Natural killer cell treated with Interleukin-12 subunit alpha and Interleukin-12 subunit beta and Interleukin-15 and Interleukin-18, amount 100 ng/mL, for 72 hours (primary cell): ENCODE measurements around the gene ZNF844. TPM values are rescaled to one million over a fixed set of nuclear protein-coding genes. Genes with fewer than 3 reads are reported as not detected.
"Not testable (repeated sequence)": the region's sequence is repeated elsewhere in the genome, so short reads cannot be mapped to it uniquely, and the experiment has no call there.

ENCODE experiments used
- ATAC-seq, 2 donors: fragments of 150-1000 bp; cut with Tn5 transposase in 1 of 2; sonication (Bioruptor Pico), chemical (Tn5 transposase) in 1 of 2; 2 replicates each; pipeline ENCODE4 v1.10.0; 2021
- DNase-seq: peaks from one replicate; pipeline ENCODE4 v3.0.0; 2022; ENCODE audit warnings: low spot score
- H3K27ac Mint-ChIP-seq, 2 donors: 1 replicate in 1 of 2; 2 replicates in 1 of 2; pipeline ENCODE4 v1.8.0; 2022; ENCODE audit warnings: mixed read lengths in 2 of 2, mild to moderate bottlenecking in 1 of 2, moderate library complexity in 1 of 2
- H3K27me3 Mint-ChIP-seq, 2 donors: 1 replicate in 1 of 2; 2 replicates in 1 of 2; pipeline ENCODE4 v1.8.0; 2022; ENCODE audit warnings: mixed read lengths in 2 of 2
- H3K36me3 Mint-ChIP-seq: one replicate; pipeline ENCODE4 v1.8.0; 2022; ENCODE audit warnings: mixed read lengths
- H3K4me1 Mint-ChIP-seq, 2 donors: 1 replicate in 1 of 2; 2 replicates in 1 of 2; pipeline ENCODE4 v1.8.0; 2022; ENCODE audit warnings: low read depth in 2 of 2, mixed read lengths in 2 of 2, mild to moderate bottlenecking in 1 of 2
- H3K4me3 Mint-ChIP-seq: one replicate; pipeline ENCODE4 v1.8.0; 2022; ENCODE audit warnings: mixed read lengths
- H3K9me3 Mint-ChIP-seq: 2 replicates; pipeline ENCODE4 v1.8.0; 2022; ENCODE audit warnings: mixed read lengths
- total RNA-seq, 2 donors: library from RNA; stranded (reverse); gene quantifications; one replicate each; pipeline ENCODE4 v1.2.3, GENCODE V29; 2022

The ZNF844 gene
- total RNA-seq, 2 donors from 2014 or later, result 4.1 to 9.4 TPM

- no peak for ATAC-seq
- no peaks in the 10 kb centered on the region for H3K27me3 Mint-ChIP-seq
- no peak for DNase-seq
- peaks cover 37% of the 10 kb centered on the region for H3K36me3 Mint-ChIP-seq
- H3K4me3 Mint-ChIP-seq, result no peak overlapping the region
- H3K9me3 Mint-ChIP-seq, result peaks cover 17% of the 10 kb centered on the region
- no peak overlapping the region for H3K27ac Mint-ChIP-seq
- H3K4me1 Mint-ChIP-seq, result no peaks in the 10 kb centered on the region
Observed at GRCh38 chr19:12075538-12076139, 11.1 kb downstream of the ZNF844 start.

GRCh38 chr19:12076331-12076730, 11.8 kb downstream of the ZNF844 start:
- H3K4me1 Mint-ChIP-seq, H3K27ac Mint-ChIP-seq, H3K27me3 Mint-ChIP-seq, ATAC-seq, H3K4me3 Mint-ChIP-seq, DNase-seq: not testable (repeated sequence)
- Mint-ChIP-seq H3K36me3 (peaks cover 37% of the 10 kb centered on the region), H3K9me3 (peaks cover 20% of the 10 kb centered on the region)

- H3K4me3 Mint-ChIP-seq, result no peak overlapping the region
- peaks cover 37% of the 10 kb centered on the region for H3K36me3 Mint-ChIP-seq
- H3K27me3 Mint-ChIP-seq, result no peaks in the 10 kb centered on the region
- H3K9me3 Mint-ChIP-seq, result peaks cover 20% of the 10 kb centered on the region
- no peak overlapping the region for H3K27ac Mint-ChIP-seq
- H3K4me1 Mint-ChIP-seq, result no peaks in the 10 kb centered on the region
- ATAC-seq, result no peak
- DNase-seq, result no peak
Observed at GRCh38 chr19:12077375-12077774, 12.8 kb downstream of the ZNF844 start.

GRCh38 chr19:12083336-12083735, 18.8 kb downstream of the ZNF844 start:
- not testable (repeated sequence) for ATAC-seq

GRCh38 chr19:12085074-12085818, 20.7 kb downstream of the ZNF844 start:
- Mint-ChIP-seq H3K4me3 (no peak overlapping the region), H3K27me3 (no peaks in the 10 kb centered on the region), H3K36me3 (no peaks in the 10 kb centered on the region), H3K27ac (no peak overlapping the region), H3K9me3 (peaks cover 3% of the 10 kb centered on the region), H3K4me1 (no peaks in the 10 kb centered on the region)
- no peak for ATAC-seq
- DNase-seq, result no peak

More at GRCh38 chr19:12083336-12083735, 18.8 kb downstream of the ZNF844 start:
- H3K36me3 Mint-ChIP-seq, H3K27me3 Mint-ChIP-seq, H3K9me3 Mint-ChIP-seq, H3K27ac Mint-ChIP-seq, DNase-seq, H3K4me3 Mint-ChIP-seq, H3K4me1 Mint-ChIP-seq: not testable (repeated sequence)

GRCh38 chr19:12090807-12091206, 26.3 kb downstream of the ZNF844 start:
- H3K4me3 Mint-ChIP-seq, result peak overlapping the region; percentile 43
- no peaks in the 10 kb centered on the region for H3K9me3 Mint-ChIP-seq
- H3K36me3 Mint-ChIP-seq, result no peaks in the 10 kb centered on the region
- peak; percentile 47 to 57 for ATAC-seq
- peaks cover 5 to 16% of the 10 kb centered on the region in 2 donors for H3K4me1 Mint-ChIP-seq
- DNase-seq, result peak; percentile 74
- no peak overlapping the region for H3K27ac Mint-ChIP-seq
- H3K27me3 Mint-ChIP-seq, result no peaks in the 10 kb centered on the region

GRCh38 chr19:12092065-12092867, 27.7 kb downstream of the ZNF844 start:
- ATAC-seq (peak; percentile 78 to 88), DNase-seq (peak; percentile 80)
- no peaks in the 10 kb centered on the region for H3K27me3 Mint-ChIP-seq
- H3K27ac Mint-ChIP-seq, result peak overlapping the region in 1 of 2 donors; percentile 67
- H3K9me3 Mint-ChIP-seq, result no peaks in the 10 kb centered on the region
- peaks cover 5 to 16% of the 10 kb centered on the region in 2 donors for H3K4me1 Mint-ChIP-seq
- peak overlapping the region; percentile 67 for H3K4me3 Mint-ChIP-seq
- H3K36me3 Mint-ChIP-seq, result no peaks in the 10 kb centered on the region

- H3K27me3 Mint-ChIP-seq, result no peaks in the 10 kb centered on the region
- H3K4me1 Mint-ChIP-seq, result peaks cover 5 to 16% of the 10 kb centered on the region in 2 donors
- no peaks in the 10 kb centered on the region for H3K36me3 Mint-ChIP-seq
- no peak for ATAC-seq
- peak overlapping the region in 1 of 2 donors; percentile 67 for H3K27ac Mint-ChIP-seq
- peak overlapping the region; percentile 67 for H3K4me3 Mint-ChIP-seq
- H3K9me3 Mint-ChIP-seq, result peaks cover 1% of the 10 kb centered on the region
- no peak for DNase-seq
Observed at GRCh38 chr19:12092956-12093355, 28.4 kb downstream of the ZNF844 start.

- ATAC-seq (peak; percentile 74 to 79), DNase-seq (no peak)
- Mint-ChIP-seq H3K27me3 (no peaks in the 10 kb centered on the region), H3K4me1 (peaks cover 5 to 16% of the 10 kb centered on the region in 2 donors), H3K27ac (peak overlapping the region in 1 of 2 donors; percentile 67), H3K36me3 (no peaks in the 10 kb centered on the region), H3K9me3 (peaks cover 4% of the 10 kb centered on the region), H3K4me3 (peak overlapping the region; percentile 67)
Observed at GRCh38 chr19:12093777-12094176, 29.2 kb downstream of the ZNF844 start.

GRCh38 chr19:12095111-12095790, 30.7 kb downstream of the ZNF844 start:
- Mint-ChIP-seq H3K27me3 (no peaks in the 10 kb centered on the region), H3K9me3 (peaks cover 4% of the 10 kb centered on the region), H3K27ac (no peak overlapping the region), H3K4me1 (peaks cover 5 to 16% of the 10 kb centered on the region in 2 donors), H3K4me3 (no peak overlapping the region), H3K36me3 (no peaks in the 10 kb centered on the region)
- no peak for ATAC-seq
- DNase-seq, result no peak

GRCh38 chr19:12098040-12098439, 33.5 kb downstream of the ZNF844 start:
- H3K27me3 Mint-ChIP-seq, result no peaks in the 10 kb centered on the region
- DNase-seq (no peak), ATAC-seq (no peak)
- H3K36me3 Mint-ChIP-seq, result no peaks in the 10 kb centered on the region
- H3K27ac Mint-ChIP-seq, result no peak overlapping the region
- H3K4me1 Mint-ChIP-seq, result peaks cover 0 to 10% of the 10 kb centered on the region in 2 donors
- H3K4me3 Mint-ChIP-seq, result no peak overlapping the region
- peaks cover 4% of the 10 kb centered on the region for H3K9me3 Mint-ChIP-seq

- not testable (repeated sequence) for ATAC-seq, H3K27me3 Mint-ChIP-seq, DNase-seq, H3K4me3 Mint-ChIP-seq, H3K4me1 Mint-ChIP-seq, H3K9me3 Mint-ChIP-seq, H3K36me3 Mint-ChIP-seq, H3K27ac Mint-ChIP-seq
Observed at GRCh38 chr19:12103909-12104308, 39.4 kb downstream of the ZNF844 start.

GRCh38 chr19:12111176-12111575, 46.6 kb downstream of the ZNF844 start:
- Mint-ChIP-seq H3K36me3 (peaks cover 4% of the 10 kb centered on the region), H3K9me3 (no peaks in the 10 kb centered on the region), H3K4me3 (no peak overlapping the region), H3K4me1 (peaks cover 0 to 3% of the 10 kb centered on the region in 2 donors), H3K27ac (no peak overlapping the region), H3K27me3 (no peaks in the 10 kb centered on the region)
- no peak for DNase-seq
- no peak for ATAC-seq
